Tibial nerve (tissue), 4 donors: ENCODE data around the gene VANGL1.

Experiments
- CTCF ChIP-seq, 5 experiments: fragments of 200-600 bp in 3 of 5; fragments of 450-650 bp in 2 of 5; sonication (generic) in 3 of 5; IDR thresholded peaks; one replicate each; pipeline ENCODE4 v1.5.1; 2016 to 2019; ENCODE audit warnings: antibody characterized with exemption in 5 of 5, mild to moderate bottlenecking in 3 of 5, moderate library complexity in 2 of 5
- EP300 ChIP-seq, 2 donors: sonication (generic); formaldehyde crosslinking; IDR thresholded peaks; one replicate each; pipeline ENCODE4 v1.6.1; 2017; ENCODE audit warnings: antibody characterized with exemption in 2 of 2, mild to moderate bottlenecking in 1 of 2

- TF ChIP-seq CTCF (IDR thresholded peaks at IDR 0.05) (no peak), EP300 (IDR thresholded peaks at IDR 0.05) (no peak)
Observed at GRCh38 chr1:115746021-115746690, 104.4 kb downstream of the VANGL1 start.
